PFSK-1 (cell line): ENCODE data around the gene PPM1F.

ENCODE experiments used
- POLR2AphosphoS5 ChIP-seq: IDR thresholded peaks from 2 replicates; pipeline ENCODE4 v1.6.1; 2012; ENCODE audit warnings: low read depth, mild to moderate bottlenecking, control low read depth, low read length, moderate library complexity
- SIN3A ChIP-seq: IDR thresholded peaks from 2 replicates; pipeline ENCODE4 v1.6.1; 2012; ENCODE audit warnings: mild to moderate bottlenecking, low read length, moderate library complexity, borderline replicate concordance; ENCODE audit not compliant: insufficient read depth

GRCh38 chr22:21966643-21967516, 14.2 kb upstream of the PPM1F start:
- TF ChIP-seq POLR2AphosphoS5: no peak
- no peak for TF ChIP-seq SIN3A
